HepG2 (cell line): ENCODE results near the gene ZP2. TPM values are rescaled to one million over a fixed set of nuclear protein-coding genes. Genes with fewer than 3 reads are reported as not detected.

Experiments
- CHCHD3 ChIP-seq: sonication (generic); formaldehyde crosslinking; IDR thresholded peaks from 2 replicates; pipeline ENCODE4 v1.8.0; 2022; ENCODE audit warnings: mild to moderate bottlenecking, missing genetic modification reagents, moderate library complexity
- ETV6 ChIP-seq: sonication (generic); formaldehyde crosslinking; conservative IDR thresholded peaks from 2 replicates; pipeline ENCODE4 v1.4.0; 2020; ENCODE audit warnings: missing genetic modification reagents
- HDAC1 ChIP-seq: sonication (generic); formaldehyde crosslinking; IDR thresholded peaks from 2 replicates; pipeline ENCODE4 v1.5.1; 2020; ENCODE audit warnings: mild to moderate bottlenecking, missing genetic modification reagents
- HDAC6 ChIP-seq: fragments of 200-600 bp; sonication (generic); IDR thresholded peaks from 2 replicates; pipeline ENCODE4 v1.7.0; 2017; ENCODE audit warnings: mild to moderate bottlenecking, antibody characterized with exemption, low read length, low read depth
- HES4 ChIP-seq: sonication (generic); formaldehyde crosslinking; IDR thresholded peaks from 2 replicates; pipeline ENCODE4 v1.9.0; 2021; ENCODE audit warnings: mild to moderate bottlenecking, missing genetic modification reagents, borderline replicate concordance
- HIVEP1 ChIP-seq: sonication (generic); formaldehyde crosslinking; IDR thresholded peaks from 2 replicates; pipeline ENCODE4 v1.4.0; 2020; ENCODE audit warnings: mild to moderate bottlenecking, missing genetic modification reagents
- JDP2 ChIP-seq: sonication (generic); formaldehyde crosslinking; IDR thresholded peaks from 2 replicates; pipeline ENCODE4 v1.8.1; 2022; ENCODE audit warnings: missing genetic modification reagents, borderline replicate concordance
- MBNL3 ChIP-seq: fragments of 250-450 bp; sonication (Bioruptor Pico); conservative IDR thresholded peaks from 2 replicates; pipeline ENCODE4 v1.8.0; 2022; ENCODE audit warnings: mild to moderate bottlenecking, inconsistent platforms
- MIER3 ChIP-seq: IDR thresholded peaks from 2 replicates; pipeline ENCODE4 v1.6.1; 2016; ENCODE audit warnings: missing compliant biosample characterization, borderline replicate concordance
- SNAI1 ChIP-seq: sonication (generic); formaldehyde crosslinking; IDR thresholded peaks from 2 replicates; pipeline ENCODE4 v1.5.0; 2020; ENCODE audit warnings: mild to moderate bottlenecking, missing genetic modification reagents, borderline replicate concordance
- SOX5 ChIP-seq: IDR thresholded peaks from 2 replicates; pipeline ENCODE4 v1.6.1; 2016; ENCODE audit warnings: borderline replicate concordance
- SP4 ChIP-seq: sonication (generic); formaldehyde crosslinking; IDR thresholded peaks from 2 replicates; pipeline ENCODE4 v1.8.1; 2023; ENCODE audit warnings: mild to moderate bottlenecking, missing genetic modification reagents
- THAP11 ChIP-seq: IDR thresholded peaks from 2 replicates; pipeline ENCODE4 v1.6.1; 2016; ENCODE audit warnings: missing biosample characterization, missing genetic modification reagents
- TRAFD1 ChIP-seq: sonication (generic); formaldehyde crosslinking; IDR thresholded peaks from 2 replicates; pipeline ENCODE4 v1.5.1; 2020; ENCODE audit warnings: missing genetic modification reagents, mild to moderate bottlenecking, borderline replicate concordance
- ZFP90 ChIP-seq: sonication (generic); formaldehyde crosslinking; IDR thresholded peaks from 2 replicates; pipeline ENCODE4 v1.8.0; 2022; ENCODE audit warnings: missing genetic modification reagents, mild to moderate bottlenecking, inconsistent platforms, borderline replicate concordance
- ZFY ChIP-seq: sonication (generic); formaldehyde crosslinking; IDR thresholded peaks from 2 replicates; pipeline ENCODE4 v1.4.0; 2020; ENCODE audit warnings: missing genetic modification reagents
- ZNF10 ChIP-seq: sonication (generic); formaldehyde crosslinking; IDR thresholded peaks from 2 replicates; pipeline ENCODE4 v1.4.0; 2020; ENCODE audit warnings: mild to moderate bottlenecking, low read depth, missing genetic modification reagents, borderline replicate concordance
- ZNF335 ChIP-seq: sonication (generic); formaldehyde crosslinking; IDR thresholded peaks from 2 replicates; pipeline ENCODE4 v1.4.0; 2020; ENCODE audit warnings: missing genetic modification reagents
- ZNF512B ChIP-seq: sonication (generic); formaldehyde crosslinking; IDR thresholded peaks from 2 replicates; pipeline ENCODE4 v1.5.1; 2020; ENCODE audit warnings: missing genetic modification reagents, mild to moderate bottlenecking, borderline replicate concordance
- ZNF782 ChIP-seq: sonication (generic); formaldehyde crosslinking; IDR thresholded peaks from 2 replicates; pipeline ENCODE4 v1.4.0; 2020; ENCODE audit warnings: missing genetic modification reagents, mild to moderate bottlenecking, borderline replicate concordance
- ZNF841 ChIP-seq: sonication (generic); formaldehyde crosslinking; IDR thresholded peaks from 2 replicates; pipeline ENCODE4 v1.8.1; 2023; ENCODE audit warnings: missing genetic modification reagents, borderline replicate concordance
- ZSCAN29 ChIP-seq: sonication (generic); formaldehyde crosslinking; conservative IDR thresholded peaks from 2 replicates; pipeline ENCODE4 v1.4.0; 2020; ENCODE audit warnings: mild to moderate bottlenecking, missing genetic modification reagents
- polyA plus RNA-seq, 8 experiments: library from polyadenylated mRNA; depleted of rRNA in 3 of 8; stranded (reverse) in 7 of 8; unstranded in 1 of 8; fragments of >200 nt; fragmentation: Illumina TruSeq in 4 of 8; extraction: Trizol in 4 of 8; gene quantifications; 2 replicates each; pipeline versions ENCODE4 v1.2.1 to v1.2.3, GENCODE V29; 2011 to 2016; ENCODE audit warnings: low read depth in 4 of 8, missing spikeins in 1 of 8, mixed read lengths in 1 of 8; ENCODE audit not compliant: insufficient read depth in 1 of 8
- total RNA-seq, 5 experiments: library from RNA; depleted of rRNA; stranded (reverse); fragments of >200 nt; fragmentation: Illumina TruSeq; extraction: Trizol; gene quantifications; 2 replicates each; pipeline ENCODE4 v1.2.3, GENCODE V29; 2016; ENCODE audit warnings: low read depth in 1 of 5

ZP2 gene
- total and polyA plus RNA-seq, 2 of the 13 experiments (the other 11 are each of a cell fraction or from before 2014, with no cell fraction given) = not detected

- TF ChIP-seq SOX5 (CRISPR knock-in tag) (no peak), HDAC6 (no peak), MBNL3 (CRISPR knock-in tag) (no peak), ZNF335 (CRISPR knock-in tag) (no peak), ETV6 (CRISPR knock-in tag) (no peak), ZNF10 (no peak), ZNF841 (CRISPR knock-in tag) (no peak), ZNF512B (CRISPR knock-in tag) (no peak), SP4 (CRISPR knock-in tag) (no peak), HES4 (CRISPR knock-in tag) (no peak), HIVEP1 (0 out of 2 replicates have a peak, but pooled peaks have one; percentile 19), ZSCAN29 (CRISPR knock-in tag) (no peak), ZNF782 (CRISPR knock-in tag) (no peak), THAP11 (CRISPR knock-in tag) (no peak), JDP2 (CRISPR knock-in tag) (no peak), HDAC1 (CRISPR knock-in tag) (no peak), ZFY (CRISPR knock-in tag) (0 out of 2 replicates have a peak, but pooled peaks have one; percentile 34), ZFP90 (no peak), MIER3 (CRISPR knock-in tag) (no peak), TRAFD1 (CRISPR knock-in tag) (no peak), SNAI1 (CRISPR knock-in tag) (peak; percentile 44; the same call in 1 of the 2 replicates), CHCHD3 (CRISPR knock-in tag) (no peak)
Measured at GRCh38 chr16:21185659-21186325, 25.6 kb downstream of the ZP2 start (continued).
